HG02588 (cell line): Measurements from ENCODE around the gene SCN4A.

Experiments
- ATAC-seq: cut with Tn5 transposase; IDR thresholded peaks from one replicate; pipeline ENCODE4 v1.9.1; 2021; ENCODE audit warnings: mild to moderate bottlenecking, moderate library complexity; ENCODE audit not compliant: unreplicated experiment

SCN4A gene

GRCh38 chr17:63960006-63960405 is 12.7 kb downstream of the SCN4A start:
- no peak for ATAC-seq

- ATAC-seq: no peak
These were observed 16.3 kb downstream of the SCN4A start for GRCh38 chr17:63956296-63956920.

GRCh38 chr17:63955791-63956190 is 16.9 kb downstream of the SCN4A start:
- ATAC-seq: no peak

GRCh38 chr17:63955232-63955631 is 17.5 kb downstream of the SCN4A start:
- ATAC-seq: no peak

GRCh38 chr17:63954402-63955063 is 18.2 kb downstream of the SCN4A start:
- ATAC-seq: no peak

GRCh38 chr17:63950940-63951907 is 21.5 kb downstream of the SCN4A start:
- no peak for ATAC-seq

GRCh38 chr17:63949576-63950250 is 23.0 kb downstream of the SCN4A start:
- ATAC-seq: no peak

- ATAC-seq: no peak
These were observed 24.2 kb downstream of the SCN4A start for GRCh38 chr17:63948521-63948920.

- no peak for ATAC-seq
These were observed 24.9 kb downstream of the SCN4A start for GRCh38 chr17:63947711-63948330.

- ATAC-seq: peak; percentile 72
These were observed 26.0 kb downstream of the SCN4A start for GRCh38 chr17:63946440-63947363.

GRCh38 chr17:63945784-63946439 is 26.8 kb downstream of the SCN4A start:
- no peak for ATAC-seq

GRCh38 chr17:63944736-63945499 is 27.8 kb downstream of the SCN4A start:
- no peak for ATAC-seq

- no peak for ATAC-seq
These were observed 29.0 kb downstream of the SCN4A start for GRCh38 chr17:63943745-63944144.

- no peak for ATAC-seq
These were observed 30.3 kb downstream of the SCN4A start for GRCh38 chr17:63942309-63942985.

GRCh38 chr17:63941751-63942150 is 31.0 kb downstream of the SCN4A start:
- ATAC-seq: no peak

GRCh38 chr17:63941162-63941561 is 31.6 kb downstream of the SCN4A start:
- ATAC-seq: no peak

GRCh38 chr17:63940584-63940983 is 32.1 kb downstream of the SCN4A start:
- ATAC-seq: no peak

GRCh38 chr17:63939884-63940283 is 32.8 kb downstream of the SCN4A start:
- ATAC-seq: no peak
